Ovary (tissue), 3 donors: ENCODE data around the gene CCDC188.

ENCODE experiments used
- CTCF ChIP-seq, 3 donors: fragments of 450-650 bp in 2 of 3; fragments of 200-600 bp in 1 of 3; IDR thresholded peaks; one replicate each; pipeline versions ENCODE4 v1.5.1 to v1.8.0; 2016 to 2022; ENCODE audit warnings: antibody characterized with exemption in 3 of 3, mild to moderate bottlenecking in 1 of 3
- EP300 ChIP-seq: sonication (generic); formaldehyde crosslinking; IDR thresholded peaks from one replicate; pipeline ENCODE4 v1.6.1; 2017; ENCODE audit warnings: antibody characterized with exemption
- donor health status: DM: no; HTN: no; CAD: no.

- TF ChIP-seq CTCF (IDR thresholded peaks at IDR 0.05): no peak
- TF ChIP-seq EP300: no peak
Measured at GRCh38 chr22:20198557-20199319, 47.9 kb upstream of the CCDC188 start.
